Activated CD4-positive, alpha-beta T cell treated with anti-CD3 and anti-CD28 coated beads for 48 hours (primary cell): Measurements from ENCODE around the gene TDRD6.
"Not testable (repeated sequence)": the region's sequence is repeated elsewhere in the genome, so short reads cannot be mapped to it uniquely, and the experiment has no call there.

Source experiments
- DNase-seq: peaks from one replicate; pipeline ENCODE4 v3.0.0-alpha.2; 2020

Gene TDRD6

GRCh38 chr6:46687619-46688097, at the start of gene TDRD6:
Gene TDRD6, plus strand, starts transcription at chr6:46687885. Its CDS starts 244 bp downstream, at chr6:46688129.
- no peak for DNase-seq

GRCh38 chr6:46637933-46638332, 49.8 kb upstream of the TDRD6 start:
- DNase-seq: no peak

GRCh38 chr6:46638650-46639049, 49.0 kb upstream of the TDRD6 start:
- DNase-seq: no peak

GRCh38 chr6:46642928-46643751, 44.5 kb upstream of the TDRD6 start:
- DNase-seq: peak; percentile 17

GRCh38 chr6:46645265-46645664, 42.4 kb upstream of the TDRD6 start:
- no peak for DNase-seq

GRCh38 chr6:46648108-46648507, 39.6 kb upstream of the TDRD6 start:
- DNase-seq: not testable (repeated sequence)

GRCh38 chr6:46648869-46649492, 38.7 kb upstream of the TDRD6 start:
- DNase-seq: no peak

GRCh38 chr6:46651006-46651405, 36.7 kb upstream of the TDRD6 start:
- no peak for DNase-seq

- DNase-seq: no peak
Observed at GRCh38 chr6:46651816-46652215, 35.9 kb upstream of the TDRD6 start.

GRCh38 chr6:46652232-46652602, 35.5 kb upstream of the TDRD6 start:
- no peak for DNase-seq

GRCh38 chr6:46652603-46653438, 34.9 kb upstream of the TDRD6 start, which contains the start of the genes CYP39A1 and SLC25A27:
Gene CYP39A1, minus strand, starts transcription at chr6:46652818. Its CDS starts 236 bp downstream, at chr6:46652582.
Gene SLC25A27, plus strand, starts transcription at chr6:46652975. Its CDS starts 218 bp downstream, at chr6:46653193.
- DNase-seq: peak; percentile 89

GRCh38 chr6:46653439-46654195, 34.1 kb upstream of the TDRD6 start:
- no peak for DNase-seq

GRCh38 chr6:46655803-46656202, 31.9 kb upstream of the TDRD6 start:
- peak; percentile 8 for DNase-seq

GRCh38 chr6:46657642-46658041, 30.0 kb upstream of the TDRD6 start:
- no peak for DNase-seq

- no peak for DNase-seq
Observed at GRCh38 chr6:46661483-46661882, 26.2 kb upstream of the TDRD6 start.

- DNase-seq: no peak
Observed at GRCh38 chr6:46667377-46667776, 20.3 kb upstream of the TDRD6 start.

- no peak for DNase-seq
Observed at GRCh38 chr6:46674410-46674809, 13.3 kb upstream of the TDRD6 start.

- DNase-seq: no peak
Observed at GRCh38 chr6:46676604-46677313, 10.9 kb upstream of the TDRD6 start.

GRCh38 chr6:46677314-46677654, 10.4 kb upstream of the TDRD6 start:
- no peak for DNase-seq

- DNase-seq: no peak
Observed at GRCh38 chr6:46684771-46685170, 2.9 kb upstream of the TDRD6 start.

GRCh38 chr6:46688117-46688965, 656 bp downstream of the TDRD6 start:
- DNase-seq: no peak
